HG03432 (cell line): ENCODE data around the gene PSMD11.

Experiments
- ATAC-seq: cut with Tn5 transposase; IDR thresholded peaks from one replicate; pipeline ENCODE4 v1.9.1; 2021; ENCODE audit warnings: mild to moderate bottlenecking, moderate library complexity; ENCODE audit not compliant: unreplicated experiment

The PSMD11 gene

GRCh38 chr17:32489320-32490100 lies 45.2 kb downstream of the PSMD11 start:
- ATAC-seq, result no peak

GRCh38 chr17:32490101-32490482 lies 45.8 kb downstream of the PSMD11 start:
- no peak for ATAC-seq

GRCh38 chr17:32491371-32492263 lies 47.3 kb downstream of the PSMD11 start:
- ATAC-seq, result no peak

GRCh38 chr17:32492264-32492589 lies 47.9 kb downstream of the PSMD11 start:
- no peak for ATAC-seq

- ATAC-seq, result no peak
These were observed 48.5 kb downstream of the PSMD11 start for GRCh38 chr17:32492648-32493289.

GRCh38 chr17:32493571-32493970 lies 49.3 kb downstream of the PSMD11 start:
- ATAC-seq, result no peak

- ATAC-seq, result no peak
These were observed 49.7 kb downstream of the PSMD11 start for GRCh38 chr17:32493976-32494513.

- ATAC-seq, result no peak
These were observed 50.5 kb downstream of the PSMD11 start for GRCh38 chr17:32494621-32495358.

- ATAC-seq, result no peak
These were observed 51.3 kb downstream of the PSMD11 start for GRCh38 chr17:32495359-32496231.

- ATAC-seq, result no peak
These were observed 52.2 kb downstream of the PSMD11 start for GRCh38 chr17:32496395-32497073.

GRCh38 chr17:32497431-32498205 lies 53.3 kb downstream of the PSMD11 start:
- no peak for ATAC-seq

- ATAC-seq, result no peak
These were observed 54.1 kb downstream of the PSMD11 start for GRCh38 chr17:32498391-32498790.

GRCh38 chr17:32502013-32502412 lies 57.7 kb downstream of the PSMD11 start:
- no peak for ATAC-seq

GRCh38 chr17:32502710-32503109 lies 58.4 kb downstream of the PSMD11 start:
- no peak for ATAC-seq

- peak; percentile 86 for ATAC-seq
These were observed 59.2 kb downstream of the PSMD11 start for GRCh38 chr17:32503251-32504165.

GRCh38 chr17:32504166-32504990 lies 60.1 kb downstream of the PSMD11 start:
- ATAC-seq, result no peak
